ENCODE data around the gene TGIF1.

- TF ChIP-seq CTCF (IDR thresholded peaks at IDR 0.05) (no peak), POLR2AphosphoS5 (IDR thresholded peaks at IDR 0.05) (no peak), POLR2A (IDR thresholded peaks at IDR 0.05; ENCODE audit: low read depth) (no peak)
Observed at GRCh38 chr18:3457261-3457724, 7.3 kb downstream of the TGIF1 start.
